GM12801 (cell line): ENCODE results near the gene PPP1R14B.

Experiments used
- CTCF ChIP-seq: IDR thresholded peaks from one replicate; pipeline ENCODE4 v1.5.1; 2011; ENCODE audit warnings: control low read depth; ENCODE audit not compliant: insufficient read length; ENCODE audit errors: extremely low read depth

Gene PPP1R14B

GRCh38 chr11:64267207-64267945, 20.6 kb upstream of the PPP1R14B start:
- no peak for TF ChIP-seq CTCF

GRCh38 chr11:64266339-64266738, 19.6 kb upstream of the PPP1R14B start:
- no peak for TF ChIP-seq CTCF

- no peak for TF ChIP-seq CTCF
Measured at GRCh38 chr11:64265176-64266160, 18.7 kb upstream of the PPP1R14B start.

- no peak for TF ChIP-seq CTCF
Measured at GRCh38 chr11:64264371-64264852, 17.7 kb upstream of the PPP1R14B start.

DNA sequence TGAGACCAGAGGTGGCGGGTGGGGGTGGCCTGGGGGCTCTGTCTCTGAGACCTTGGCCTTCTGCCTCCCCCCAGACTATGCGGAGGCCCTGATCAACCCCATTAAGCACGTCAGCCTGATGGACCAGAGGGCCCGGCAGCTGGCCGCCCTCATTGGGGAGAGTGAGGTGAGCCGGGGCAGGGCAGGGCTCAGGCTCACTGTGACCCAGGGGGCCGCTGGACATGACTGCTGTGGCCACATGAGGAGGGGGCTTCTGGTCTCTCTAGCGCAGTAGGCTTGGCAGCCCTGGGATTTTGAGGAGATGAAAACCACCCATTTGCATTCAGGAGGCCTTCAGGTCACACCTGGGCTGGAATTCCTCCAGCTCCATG, 17.2 kb upstream of the PPP1R14B start:
- no peak for TF ChIP-seq CTCF

- TF ChIP-seq CTCF, result no peak
Measured at GRCh38 chr11:64263021-64263946, 16.5 kb upstream of the PPP1R14B start.
